LNCaP clone FGC (cell line): ENCODE results near the gene TRIM2.

Experiments
- DNase-seq: peaks from one replicate; pipeline ENCODE4 v3.0.0-alpha.2; 2011; ENCODE audit warnings: low read depth
- H3K4me3 ChIP-seq: 2 replicates; pipeline ENCODE4 v1.5.1; 2011; ENCODE audit warnings: mild to moderate bottlenecking, low read depth, low read length, control low read depth
- TF ChIP-seq, protein P1 (sequence below): IDR thresholded peaks from 2 replicates; pipeline ENCODE4 v1.5.1; 2012; ENCODE audit warnings: mild to moderate bottlenecking; ENCODE audit not compliant: control insufficient read depth, insufficient read depth; ENCODE audit errors: extremely low read depth

The TRIM2 gene

DNA sequence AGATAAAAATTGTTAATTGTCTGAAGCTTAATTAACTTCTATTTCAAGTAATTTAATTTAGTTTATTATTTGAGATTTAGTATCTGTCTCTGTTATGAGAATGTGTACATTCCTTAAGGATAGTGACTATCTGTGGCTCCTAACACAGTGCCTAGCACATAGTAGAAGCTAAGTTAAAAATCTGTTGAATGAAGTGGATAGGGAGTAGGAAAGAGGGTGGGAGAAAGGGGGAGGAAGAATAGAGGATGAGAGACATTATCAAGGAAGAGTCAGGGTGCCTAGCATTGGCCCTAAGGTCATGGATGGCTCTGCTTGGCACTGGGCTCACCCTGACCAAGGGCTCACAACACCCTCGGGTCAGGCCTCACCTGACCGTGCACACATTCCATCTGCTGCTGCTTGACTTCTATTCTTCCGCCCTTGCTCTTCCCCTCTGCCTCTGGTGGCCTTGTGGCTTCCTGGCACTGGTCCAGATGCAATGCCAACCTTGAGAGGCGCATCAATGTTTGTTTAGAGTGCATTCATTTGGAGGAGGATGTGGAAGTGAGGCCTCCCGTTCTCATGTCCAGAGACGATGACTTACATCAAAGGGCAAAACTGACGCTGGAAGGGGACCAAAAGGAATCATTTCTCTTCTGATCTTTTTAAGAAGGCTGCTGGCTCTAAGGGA is 42.3 kb downstream of the TRIM2 start:
- TF ChIP-seq, protein P1, sequence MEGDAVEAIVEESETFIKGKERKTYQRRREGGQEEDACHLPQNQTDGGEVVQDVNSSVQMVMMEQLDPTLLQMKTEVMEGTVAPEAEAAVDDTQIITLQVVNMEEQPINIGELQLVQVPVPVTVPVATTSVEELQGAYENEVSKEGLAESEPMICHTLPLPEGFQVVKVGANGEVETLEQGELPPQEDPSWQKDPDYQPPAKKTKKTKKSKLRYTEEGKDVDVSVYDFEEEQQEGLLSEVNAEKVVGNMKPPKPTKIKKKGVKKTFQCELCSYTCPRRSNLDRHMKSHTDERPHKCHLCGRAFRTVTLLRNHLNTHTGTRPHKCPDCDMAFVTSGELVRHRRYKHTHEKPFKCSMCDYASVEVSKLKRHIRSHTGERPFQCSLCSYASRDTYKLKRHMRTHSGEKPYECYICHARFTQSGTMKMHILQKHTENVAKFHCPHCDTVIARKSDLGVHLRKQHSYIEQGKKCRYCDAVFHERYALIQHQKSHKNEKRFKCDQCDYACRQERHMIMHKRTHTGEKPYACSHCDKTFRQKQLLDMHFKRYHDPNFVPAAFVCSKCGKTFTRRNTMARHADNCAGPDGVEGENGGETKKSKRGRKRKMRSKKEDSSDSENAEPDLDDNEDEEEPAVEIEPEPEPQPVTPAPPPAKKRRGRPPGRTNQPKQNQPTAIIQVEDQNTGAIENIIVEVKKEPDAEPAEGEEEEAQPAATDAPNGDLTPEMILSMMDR, result no peak
- no peak for DNase-seq
- H3K4me3 ChIP-seq, result no peak overlapping the region

DNA sequence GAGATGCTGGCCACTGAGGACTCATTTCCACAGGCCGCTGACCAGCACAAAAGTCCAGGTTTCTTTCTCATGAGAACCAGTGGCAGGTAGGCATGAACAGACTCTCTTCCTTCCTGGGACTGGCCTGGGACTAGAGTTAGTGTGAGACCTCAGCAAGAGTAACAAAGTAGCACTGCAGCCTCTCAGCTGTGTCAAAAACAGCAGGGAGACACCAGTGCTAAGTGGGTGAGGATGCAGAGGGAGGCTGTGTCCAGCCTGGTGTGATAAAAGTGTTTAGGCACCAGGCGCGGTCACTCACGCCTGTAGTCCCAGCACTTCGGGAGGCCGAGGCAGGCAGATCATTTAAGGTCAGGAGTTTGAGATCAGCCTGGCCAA is 42.9 kb downstream of the TRIM2 start:
- H3K4me3 ChIP-seq, result no peak overlapping the region
- TF ChIP-seq, protein P1, result no peak
- DNase-seq, result no peak

DNA sequence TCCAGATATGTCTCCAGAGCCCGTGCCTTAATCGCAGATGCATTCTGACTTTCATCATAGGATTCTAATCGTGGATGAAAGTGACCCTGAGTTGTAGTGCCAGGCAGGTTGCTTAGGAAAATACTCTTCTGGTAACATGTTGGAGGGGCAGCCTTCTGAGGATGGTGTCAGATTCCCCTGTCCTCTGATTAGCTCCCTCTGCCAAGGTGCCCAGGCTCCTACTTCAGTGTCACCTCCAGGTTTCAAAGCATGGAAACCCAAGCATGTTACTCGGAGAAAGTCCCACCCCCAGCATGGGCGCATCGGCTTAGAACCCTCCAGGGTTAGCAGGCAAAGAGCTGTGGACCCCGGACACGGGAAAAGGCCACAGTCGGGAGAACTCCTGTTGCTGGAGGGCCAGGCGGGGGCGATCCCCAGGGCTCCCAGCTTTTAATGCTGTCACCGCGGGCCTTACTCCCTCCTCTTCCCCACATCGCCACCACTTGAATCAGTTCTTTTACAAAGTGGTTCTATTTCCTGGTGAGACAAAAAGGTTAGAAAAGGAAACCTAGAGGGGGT is 44.5 kb downstream of the TRIM2 start:
- TF ChIP-seq, protein P1, result no peak
- peak overlapping the region; percentile 54 for H3K4me3 ChIP-seq
- DNase-seq, result no peak

DNA sequence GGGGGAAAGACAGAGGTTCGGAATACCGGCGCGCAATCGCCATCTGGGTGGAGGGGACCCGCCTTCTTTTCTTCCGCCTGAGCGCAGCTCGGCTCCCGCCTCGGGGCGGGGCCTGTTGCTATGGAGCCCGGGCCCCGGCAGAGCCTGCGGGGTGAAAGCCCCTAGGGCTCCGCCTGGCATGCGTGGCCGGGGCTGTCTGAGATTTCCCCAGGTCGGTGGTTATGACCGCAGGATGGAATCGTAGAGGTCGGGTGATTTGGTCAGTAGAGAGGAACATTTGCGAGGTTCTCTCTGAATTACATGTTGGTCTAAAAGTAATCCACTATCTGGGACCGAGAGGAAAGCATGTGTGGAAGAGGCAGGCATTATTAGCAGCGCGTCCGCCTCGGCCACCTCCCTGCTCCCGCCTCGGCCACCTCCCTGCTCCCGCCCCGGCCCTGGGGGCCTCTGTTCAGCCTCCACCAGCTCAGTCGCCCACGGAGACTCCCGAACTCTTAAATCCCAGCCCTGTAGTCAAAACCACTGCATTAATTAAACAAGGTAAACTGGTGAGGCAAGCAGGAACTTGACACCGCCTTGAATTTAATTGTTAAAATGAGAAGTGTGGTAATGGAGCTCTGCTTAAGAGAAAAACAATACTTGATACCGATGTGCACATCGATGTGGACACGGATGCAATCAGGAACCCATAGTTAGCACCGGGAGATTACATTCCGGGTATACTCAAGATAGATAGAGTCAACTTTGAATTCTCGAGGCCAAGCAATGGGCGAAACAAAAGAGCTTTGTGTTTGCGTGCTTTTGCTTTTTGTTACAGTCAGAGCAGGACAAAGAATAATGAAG is 45.2 kb downstream of the TRIM2 start:
- peak overlapping the region; percentile 54 for H3K4me3 ChIP-seq
- TF ChIP-seq, protein P1, result no peak
- DNase-seq, result no peak

DNA sequence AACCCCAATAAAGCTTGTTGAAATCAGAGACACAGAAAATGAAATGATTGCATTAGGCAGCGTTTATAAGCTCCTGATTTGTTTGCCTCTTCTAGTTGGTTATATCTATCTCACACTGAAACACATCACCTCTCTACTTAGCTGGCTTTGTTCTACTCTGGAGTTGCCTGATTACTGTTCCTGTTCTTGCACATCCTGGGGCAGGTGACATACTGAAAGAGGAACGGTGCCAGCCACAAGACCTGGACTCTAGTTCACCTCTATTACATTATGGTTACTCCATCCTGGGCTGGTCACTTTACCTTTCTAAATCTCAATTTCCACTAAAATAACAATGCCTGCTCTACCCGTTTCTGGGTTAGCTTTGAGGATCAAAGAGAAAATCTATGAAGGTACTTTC is 47.9 kb downstream of the TRIM2 start:
- DNase-seq, result no peak
- H3K4me3 ChIP-seq, result no peak overlapping the region
- TF ChIP-seq, protein P1, result no peak

DNA sequence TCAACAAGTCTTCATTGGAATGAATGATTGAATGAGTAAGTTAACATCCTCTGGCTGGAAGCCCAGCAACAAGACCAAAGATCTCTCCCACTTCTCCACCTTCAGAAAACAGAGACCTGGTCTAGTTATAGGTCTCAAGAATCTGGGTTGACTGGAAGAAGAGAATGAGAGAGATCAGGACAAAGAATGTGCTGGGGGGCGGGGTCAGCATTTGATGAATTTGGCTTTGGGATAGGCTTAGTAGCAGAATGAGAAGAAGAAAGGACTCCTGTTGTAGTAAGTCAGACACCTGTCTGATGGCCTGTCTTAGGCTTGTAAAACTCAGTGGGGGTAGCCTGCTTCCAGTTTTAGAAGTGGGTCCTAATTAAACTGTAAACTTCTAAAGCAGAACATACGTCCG is 51.0 kb downstream of the TRIM2 start:
- H3K4me3 ChIP-seq, result no peak overlapping the region
- DNase-seq, result no peak
- TF ChIP-seq, protein P1, result no peak

DNA sequence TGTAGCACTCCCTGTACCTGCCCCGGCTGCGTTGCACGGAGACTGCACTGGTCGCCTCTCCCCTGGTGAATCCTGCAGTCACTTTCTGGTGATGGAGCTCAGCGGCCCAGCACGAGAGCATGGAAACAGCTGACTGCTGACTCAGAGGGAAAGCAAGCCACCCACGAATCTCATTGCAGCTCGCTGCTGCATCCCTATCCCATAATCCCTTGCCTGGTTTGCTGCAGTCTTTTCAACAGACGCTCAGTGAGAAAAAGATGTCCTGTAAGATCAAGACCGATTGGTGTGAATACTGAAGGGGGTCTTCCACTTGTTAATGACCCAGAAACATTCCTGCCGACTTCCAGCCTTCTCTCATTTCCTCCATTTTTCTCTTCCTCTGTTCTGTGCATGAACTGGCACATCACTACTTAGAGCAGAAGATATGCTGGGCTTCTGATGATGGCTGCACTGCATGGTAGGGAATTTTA is 52.9 kb downstream of the TRIM2 start:
- no peak overlapping the region for H3K4me3 ChIP-seq
- TF ChIP-seq, protein P1, result no peak
- DNase-seq, result no peak
